ENCODE results near the gene KSR1.

Gene KSR1

GRCh38 chr17:27502526-27503324 lies 46.5 kb downstream of the KSR1 start:
- H2AFZ ChIP-seq (ENCODE audit: low read depth, low read length): no peak overlapping the region
- no peak overlapping the region for H3K27ac ChIP-seq (ENCODE audit: low read length)
- peaks cover 16% of the 10 kb centered on the region for H3K4me1 ChIP-seq (ENCODE audit: low read length)
- H3K9me3 ChIP-seq (ENCODE audit: insufficient read depth, low read length): no peaks in the 10 kb centered on the region
- H3K27me3 ChIP-seq (ENCODE audit: low read depth, low read length): peaks cover 8% of the 10 kb centered on the region; the same call in 1 of the 2 replicates
- no peaks in the 10 kb centered on the region for H4K20me1 ChIP-seq (ENCODE audit: insufficient read depth, low read length)
- no peak overlapping the region for H3K4me3 ChIP-seq (ENCODE audit: low read length)
- no peaks in the 10 kb centered on the region for H3K79me2 ChIP-seq (ENCODE audit: low read length)
- H3K4me2 ChIP-seq (ENCODE audit: low read length): no peak overlapping the region
- no peaks in the 10 kb centered on the region for H3K36me3 ChIP-seq (replicated peaks; ENCODE audit: low read depth, low read length)
- TF ChIP-seq EZH2phosphoT487 (IDR thresholded peaks at IDR 0.05; ENCODE audit: low read depth) (no peak), CTCF (IDR thresholded peaks at IDR 0.05; ENCODE audit: low read depth, low read length) (no peak)
- no peak overlapping the region for H3K9ac ChIP-seq (ENCODE audit: low read length)

GRCh38 chr17:27503611-27504010 lies 47.4 kb downstream of the KSR1 start:
- peaks cover 16% of the 10 kb centered on the region for H3K4me1 ChIP-seq (ENCODE audit: low read length)

GRCh38 chr17:27504188-27504995 lies 48.1 kb downstream of the KSR1 start:
- TF ChIP-seq CTCF (IDR thresholded peaks at IDR 0.05; ENCODE audit: low read depth, low read length): no peak
- no peak for TF ChIP-seq EZH2phosphoT487 (IDR thresholded peaks at IDR 0.05; ENCODE audit: low read depth)
- Histone ChIP-seq H3K4me2 (ENCODE audit: low read length) (no peak overlapping the region), H3K36me3 (replicated peaks; ENCODE audit: low read depth, low read length) (no peaks in the 10 kb centered on the region), H3K4me1 (ENCODE audit: low read length) (peaks cover 16% of the 10 kb centered on the region), H4K20me1 (ENCODE audit: insufficient read depth, low read length) (no peaks in the 10 kb centered on the region), H3K4me3 (ENCODE audit: low read length) (no peak overlapping the region), H3K9ac (ENCODE audit: low read length) (no peak overlapping the region), H3K27me3 (ENCODE audit: low read depth, low read length) (peaks cover 8% of the 10 kb centered on the region; the same call in 1 of the 2 replicates), H3K79me2 (ENCODE audit: low read length) (no peaks in the 10 kb centered on the region), H3K9me3 (ENCODE audit: insufficient read depth, low read length) (no peaks in the 10 kb centered on the region), H3K27ac (ENCODE audit: low read length) (no peak overlapping the region), H2AFZ (ENCODE audit: low read depth, low read length) (no peak overlapping the region)

More at GRCh38 chr17:27503611-27504010, 47.4 kb downstream of the KSR1 start:
- Histone ChIP-seq H3K27ac (ENCODE audit: low read length) (no peak overlapping the region), H4K20me1 (ENCODE audit: insufficient read depth, low read length) (no peaks in the 10 kb centered on the region), H2AFZ (ENCODE audit: low read depth, low read length) (no peak overlapping the region), H3K27me3 (ENCODE audit: low read depth, low read length) (peaks cover 8% of the 10 kb centered on the region; the same call in 1 of the 2 replicates), H3K79me2 (ENCODE audit: low read length) (no peaks in the 10 kb centered on the region), H3K4me2 (ENCODE audit: low read length) (no peak overlapping the region), H3K9ac (ENCODE audit: low read length) (no peak overlapping the region), H3K9me3 (ENCODE audit: insufficient read depth, low read length) (no peaks in the 10 kb centered on the region), H3K36me3 (replicated peaks; ENCODE audit: low read depth, low read length) (no peaks in the 10 kb centered on the region), H3K4me3 (ENCODE audit: low read length) (no peak overlapping the region)
- TF ChIP-seq EZH2phosphoT487 (IDR thresholded peaks at IDR 0.05; ENCODE audit: low read depth) (no peak), CTCF (IDR thresholded peaks at IDR 0.05; ENCODE audit: low read depth, low read length) (no peak)

All from OCI-LY3 (cell line).